SK-N-SH (cell line): Measurements from ENCODE around the gene SLC25A21. TPM values are rescaled to one million over a fixed set of nuclear protein-coding genes. Genes with fewer than 3 reads are reported as not detected.

Experiments used
- CTCF ChIA-PET: fragments of 300-600, 350-600 bp; formaldehyde crosslinking; extraction: SDS; loops from one replicate; lab custom pipeline; 2021; lab: Yijun Ruan, JAX
- POLR2A ChIA-PET: fragments of 350-600 bp; sonication (Branson Sonifier 250); formaldehyde crosslinking; extraction: SDS; loops from one replicate; lab custom pipeline; 2020; ENCODE audit warnings: antibody characterized with exemption, inconsistent platforms; lab: Yijun Ruan, JAX
- DNase-seq: peaks from one replicate; pipeline ENCODE4 v3.0.0; 2012
- H2AFZ ChIP-seq: fragments of 200-600 bp; sonication (generic); 2 replicates; pipeline ENCODE4 v1.8.1; 2016; ENCODE audit warnings: antibody characterized with exemption, mild to moderate bottlenecking, low read depth
- H3F3A ChIP-seq: fragments of 200-600 bp; sonication (generic); replicated peaks from 2 replicates; pipeline ENCODE3; 2016; ENCODE audit warnings: antibody characterized with exemption, mild to moderate bottlenecking; ENCODE audit not compliant: insufficient read depth
- H3K27ac ChIP-seq, 2 experiments: fragments of 200-500 bp in 1 of 2; fragments of 200-600 bp in 1 of 2; sonication (Bioruptor generic) in 1 of 2; sonication (generic), shearing (Covaris generic) in 1 of 2; 2 replicates each; pipeline versions ENCODE4 v1.5.1 to v1.6.1; 2014 to 2016; ENCODE audit warnings: low read depth in 2 of 2, inconsistent platforms in 1 of 2, low read length in 1 of 2, mild to moderate bottlenecking in 1 of 2, mixed read lengths in 1 of 2
- H3K27me3 ChIP-seq: fragments of 200-600 bp; sonication (generic), shearing (Covaris generic); 2 replicates; pipeline ENCODE4 v1.6.1; 2016; ENCODE audit warnings: mixed run types; ENCODE audit not compliant: insufficient read depth
- H3K36me3 ChIP-seq, 2 experiments: fragments of 200-500 bp in 1 of 2; fragments of 200-600 bp in 1 of 2; sonication (Bioruptor generic) in 1 of 2; sonication (generic) in 1 of 2; replicated peaks in 1 of 2; 2 replicates each; pipeline versions ENCODE3 to v1.5.1; 2014 to 2016; ENCODE audit warnings: low read length in 1 of 2, mild to moderate bottlenecking in 1 of 2; ENCODE audit not compliant: insufficient read depth in 2 of 2, control insufficient read depth in 1 of 2
- H3K4me1 ChIP-seq, 2 experiments: fragments of 200-500 bp in 1 of 2; fragments of 200-600 bp in 1 of 2; sonication (Bioruptor generic) in 1 of 2; sonication (generic), shearing (Covaris generic) in 1 of 2; 2 replicates each; pipeline versions ENCODE4 v1.5.1 to v1.6.1; 2014 to 2016; ENCODE audit warnings: low read depth in 1 of 2, low read length in 1 of 2, mixed run types in 1 of 2; ENCODE audit not compliant: insufficient read depth in 2 of 2, control insufficient read depth in 1 of 2
- H3K4me2 ChIP-seq: fragments of 200-600 bp; sonication (generic), shearing (Covaris generic); 2 replicates; pipeline ENCODE4 v1.6.1; 2017; ENCODE audit warnings: mixed run types
- H3K4me3 ChIP-seq, 2 experiments: fragments of 200-500 bp in 1 of 2; fragments of 200-600 bp in 1 of 2; sonication (Bioruptor generic) in 1 of 2; sonication (generic), shearing (Covaris generic) in 1 of 2; 2 replicates each; pipeline versions ENCODE4 v1.5.1 to v1.8.1; 2014 to 2016; ENCODE audit warnings: low read depth in 2 of 2, inconsistent platforms in 1 of 2, low read length in 1 of 2, mild to moderate bottlenecking in 1 of 2, mixed read lengths in 1 of 2, moderate library complexity in 1 of 2
- H3K79me2 ChIP-seq: fragments of 200-600 bp; sonication (generic); 2 replicates; pipeline ENCODE4 v1.8.1; 2017; ENCODE audit warnings: mild to moderate bottlenecking; ENCODE audit not compliant: insufficient read depth
- H3K9ac ChIP-seq: fragments of 200-600 bp; sonication (generic); 2 replicates; pipeline ENCODE4 v1.6.1; 2017; ENCODE audit warnings: mixed run types
- H3K9me2 ChIP-seq: fragments of 200-600 bp; sonication (generic); 2 replicates; pipeline ENCODE4 v1.6.1; 2017; ENCODE audit warnings: mixed run types
- H3K9me3 ChIP-seq: fragments of 200-600 bp; sonication (generic); 2 replicates; pipeline ENCODE4 v1.6.1; 2017; ENCODE audit warnings: mixed run types, mild to moderate bottlenecking, moderate library complexity
- H4K20me1 ChIP-seq: fragments of 200-600 bp; sonication (generic); 2 replicates; pipeline ENCODE4 v1.6.1; 2017; ENCODE audit warnings: mild to moderate bottlenecking, mixed run types; ENCODE audit not compliant: insufficient read depth
- ELF1 ChIP-seq: IDR thresholded peaks from 2 replicates; pipeline ENCODE4 v1.4.0; 2012
- FOSL2 ChIP-seq: IDR thresholded peaks from 2 replicates; pipeline ENCODE4 v1.4.0; 2012; ENCODE audit warnings: low read depth, mild to moderate bottlenecking, moderate library complexity, borderline replicate concordance
- GATA2 ChIP-seq: sonication (generic); formaldehyde crosslinking; IDR thresholded peaks from 2 replicates; pipeline ENCODE4 v1.5.0; 2020; ENCODE audit warnings: mild to moderate bottlenecking, missing genetic modification reagents
- PBX3 ChIP-seq: IDR thresholded peaks from 2 replicates; pipeline ENCODE4; 2012
- RXRA ChIP-seq: IDR thresholded peaks from 2 replicates; pipeline ENCODE4 v1.4.0; 2012; ENCODE audit warnings: low read depth, mild to moderate bottlenecking, borderline replicate concordance
- TAF1 ChIP-seq: IDR thresholded peaks from 2 replicates; pipeline ENCODE4 v1.6.1; 2012; ENCODE audit warnings: low read depth, mild to moderate bottlenecking, low read length, moderate library complexity, borderline replicate concordance
- USF1 ChIP-seq: IDR thresholded peaks from 2 replicates; pipeline ENCODE4 v1.4.0; 2012; ENCODE audit warnings: low read depth, borderline replicate concordance
- WGBS: methylation state at CpG from one replicate; pipeline ENCODE4 v1.1.6; 2017; ENCODE audit warnings: low lambda C conversion rate; 5-methylcytosine and 5-hydroxymethylcytosine counted together
- polyA plus RNA-seq, 3 experiments: library from polyadenylated mRNA; depleted of rRNA; stranded (reverse); fragments of >200 nt; gene quantifications; 2 replicates each; pipeline ENCODE4 v1.2.3, GENCODE V29; 2012
- TF ChIP-seq, protein P1 (sequence below): fragments of 150-350 bp; IDR thresholded peaks from 2 replicates; pipeline ENCODE4 v1.6.1; 2017; ENCODE audit warnings: antibody characterized with exemption, low read length, low read depth, borderline replicate concordance

The SLC25A21 gene
- polyA plus RNA-seq, 1 of the 3 experiments (the other 2 are of a cell fraction) = not detected

- DNase-seq = no peak
- Histone ChIP-seq H3K4me1 (no peaks in the 10 kb centered on the region), H3K4me2 (no peak overlapping the region), H4K20me1 (no peaks in the 10 kb centered on the region), H3K36me3 (no peaks in the 10 kb centered on the region), H3K27ac (no peak overlapping the region), H3K9me2 (no peaks in the 10 kb centered on the region), H3F3A (no peaks in the 10 kb centered on the region), H3K9ac (no peak overlapping the region), H3K9me3 (no peaks in the 10 kb centered on the region), H2AFZ (no peak overlapping the region), H3K4me3 (no peak overlapping the region), H3K79me2 (no peaks in the 10 kb centered on the region), H3K27me3 (no peaks in the 10 kb centered on the region)
- POLR2A ChIA-PET = no interaction called here
- TF ChIP-seq USF1 = no peak
- TF ChIP-seq TAF1 = no peak
- no peak for TF ChIP-seq FOSL2
- 26% methylated on average over 3 of the region's 3 CpGs for WGBS
- CTCF ChIA-PET = no interaction called here
These were observed 196.6 kb downstream of the SLC25A21 start for GRCh38 chr14:36975834-36976233.

DNA sequence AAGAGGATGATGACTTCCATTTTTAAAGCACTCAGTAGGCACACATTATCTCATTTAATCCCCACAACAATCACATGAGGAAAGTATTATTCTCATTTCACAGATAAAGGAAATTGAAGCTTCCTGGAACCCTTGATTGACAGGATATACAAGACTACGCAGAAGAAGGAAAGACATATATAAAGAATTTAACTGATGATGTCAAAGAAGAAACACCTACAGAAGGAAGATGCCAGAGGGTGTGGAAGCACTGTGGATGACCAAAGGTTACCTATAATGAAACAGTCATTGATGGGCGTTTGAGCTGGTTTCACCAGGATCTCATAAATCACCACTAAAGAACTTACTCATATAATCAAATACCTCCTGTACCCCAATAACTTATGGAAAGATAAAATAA, 197.4 kb downstream of the SLC25A21 start:
- Histone ChIP-seq H3K27ac (no peak overlapping the region), H3K4me1 (no peaks in the 10 kb centered on the region), H3F3A (no peaks in the 10 kb centered on the region), H3K4me2 (no peak overlapping the region), H3K79me2 (no peaks in the 10 kb centered on the region), H3K36me3 (no peaks in the 10 kb centered on the region), H3K9me2 (no peaks in the 10 kb centered on the region), H3K9me3 (no peaks in the 10 kb centered on the region), H3K4me3 (no peak overlapping the region), H4K20me1 (no peaks in the 10 kb centered on the region), H2AFZ (no peak overlapping the region), H3K27me3 (no peaks in the 10 kb centered on the region), H3K9ac (no peak overlapping the region)
- ChIA-PET CTCF (no interaction called here), POLR2A (no interaction called here)
- TF ChIP-seq GATA2 = no peak
- TF ChIP-seq PBX3 = no peak
- no peak for TF ChIP-seq RXRA
- TF ChIP-seq, protein P1, sequence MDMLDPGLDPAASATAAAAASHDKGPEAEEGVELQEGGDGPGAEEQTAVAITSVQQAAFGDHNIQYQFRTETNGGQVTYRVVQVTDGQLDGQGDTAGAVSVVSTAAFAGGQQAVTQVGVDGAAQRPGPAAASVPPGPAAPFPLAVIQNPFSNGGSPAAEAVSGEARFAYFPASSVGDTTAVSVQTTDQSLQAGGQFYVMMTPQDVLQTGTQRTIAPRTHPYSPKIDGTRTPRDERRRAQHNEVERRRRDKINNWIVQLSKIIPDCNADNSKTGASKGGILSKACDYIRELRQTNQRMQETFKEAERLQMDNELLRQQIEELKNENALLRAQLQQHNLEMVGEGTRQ = no peak
- TF ChIP-seq ELF1 = no peak
- TF ChIP-seq USF1 = no peak
- 9% methylated on average over 2 of the region's 2 CpGs for WGBS
- no peak for DNase-seq
